ENCODE data around the gene DUSP15.

The DUSP15 gene

DNA sequence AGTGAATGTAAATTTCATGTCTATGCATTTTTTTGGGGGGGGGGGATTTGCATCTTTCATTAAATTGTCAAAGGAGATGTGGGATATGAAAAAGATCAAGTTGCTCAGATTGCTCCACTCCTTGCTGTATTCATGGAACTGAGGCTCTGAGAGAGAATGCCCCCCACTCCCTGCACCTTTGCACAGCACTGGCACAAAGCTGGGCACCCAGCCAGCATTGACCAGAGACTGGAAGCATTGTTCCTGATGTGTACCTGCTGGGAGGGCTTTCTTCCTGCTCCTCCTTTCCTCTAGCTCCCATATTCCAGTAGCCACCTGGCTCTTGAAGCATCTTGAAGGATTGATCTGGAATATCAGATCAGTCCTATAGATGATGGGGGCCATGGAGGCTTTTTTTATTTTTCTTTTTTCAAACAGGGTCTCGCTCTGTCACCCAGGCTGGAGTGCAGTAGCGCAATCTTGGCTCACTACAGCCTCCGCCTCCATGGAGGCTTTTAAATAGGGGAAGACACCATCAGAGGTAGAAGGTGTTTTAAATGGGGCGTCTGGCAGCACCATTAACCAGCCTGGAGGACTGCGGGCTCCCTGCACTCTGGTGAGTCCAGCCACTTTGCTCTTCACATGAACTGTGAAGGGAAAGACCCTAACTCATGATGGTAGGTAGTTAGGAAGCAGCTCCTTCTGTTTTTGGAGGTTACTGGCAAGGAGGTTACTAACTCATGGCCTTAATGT, 10.9 kb downstream of the DUSP15 start:
- no peak for DNase-seq

GRCh38 chr20:31858760-31859083, 11.6 kb downstream of the DUSP15 start:
- DNase-seq, result no peak

GRCh38 chr20:31857861-31858759, 12.2 kb downstream of the DUSP15 start:
- DNase-seq, result no peak

GRCh38 chr20:31856516-31856915, 13.8 kb downstream of the DUSP15 start:
- DNase-seq, result no peak

- DNase-seq, result no peak
Observed at GRCh38 chr20:31853481-31853880, 16.8 kb downstream of the DUSP15 start.

DNA sequence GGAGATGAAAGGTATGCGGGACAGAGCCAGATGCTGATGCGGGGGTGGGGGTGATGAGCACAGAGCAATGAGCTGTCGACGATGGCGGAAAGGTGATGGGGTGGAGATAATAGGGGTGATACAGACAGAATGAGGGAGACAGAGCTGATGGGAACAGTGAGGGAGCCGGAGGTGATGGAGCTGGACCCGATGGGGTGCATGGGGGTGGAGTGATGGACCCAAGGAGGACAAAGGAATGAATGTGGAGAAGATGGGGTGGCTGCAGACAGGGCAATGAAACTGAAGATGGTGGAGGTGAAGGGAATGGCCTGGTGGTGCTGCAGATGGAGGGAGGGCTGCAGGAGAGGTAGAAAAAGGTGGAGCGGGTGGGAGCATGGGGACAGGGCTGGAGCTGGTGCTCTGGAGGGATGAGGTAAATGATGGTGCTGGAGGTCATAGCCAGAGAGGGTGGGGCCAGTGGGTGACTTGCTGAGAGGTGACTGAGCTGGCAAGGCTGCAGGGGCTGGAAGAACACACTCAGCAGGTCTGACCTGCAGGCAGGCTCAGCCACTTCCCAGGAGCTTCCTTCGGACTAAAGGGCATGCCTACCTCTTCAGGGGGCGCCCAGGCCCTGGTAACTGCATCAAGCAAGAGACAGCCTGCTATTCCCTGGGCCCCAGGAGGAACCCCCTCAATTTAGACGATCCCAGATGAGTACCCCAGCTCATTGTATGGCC, 18.9 kb downstream of the DUSP15 start:
- no peak for DNase-seq

DNA sequence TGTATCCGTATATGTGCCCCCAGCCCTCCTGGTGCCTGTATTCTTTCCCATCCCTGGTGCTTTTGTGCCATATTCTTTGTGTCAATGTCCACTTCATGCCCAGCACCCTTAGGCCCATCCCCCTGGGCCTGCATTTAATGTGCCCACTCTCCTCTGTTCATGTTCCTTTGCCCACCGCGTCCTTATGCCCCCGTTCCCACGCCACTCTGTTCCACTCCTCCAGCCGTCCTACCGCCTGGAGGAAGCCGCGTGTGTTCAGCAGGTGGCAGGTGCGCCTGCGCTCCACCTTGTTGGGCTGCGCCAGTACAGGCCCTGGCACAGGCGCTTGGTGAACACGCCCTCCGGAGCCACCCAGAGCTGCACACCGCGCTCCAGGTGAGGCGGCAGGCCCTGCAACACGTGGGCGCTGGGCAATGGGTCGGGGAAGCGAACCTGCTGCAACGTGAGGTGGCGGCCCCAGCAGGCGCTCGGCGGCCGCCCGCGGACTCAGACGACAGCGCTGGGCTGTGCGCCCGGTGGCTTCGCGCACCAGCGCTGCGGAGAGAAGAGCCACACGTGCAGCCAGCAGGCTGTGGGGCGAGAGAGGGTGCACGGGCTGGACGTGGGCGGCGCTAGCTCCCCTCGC, 20.9 kb downstream of the DUSP15 start:
- no peak for DNase-seq

DNA sequence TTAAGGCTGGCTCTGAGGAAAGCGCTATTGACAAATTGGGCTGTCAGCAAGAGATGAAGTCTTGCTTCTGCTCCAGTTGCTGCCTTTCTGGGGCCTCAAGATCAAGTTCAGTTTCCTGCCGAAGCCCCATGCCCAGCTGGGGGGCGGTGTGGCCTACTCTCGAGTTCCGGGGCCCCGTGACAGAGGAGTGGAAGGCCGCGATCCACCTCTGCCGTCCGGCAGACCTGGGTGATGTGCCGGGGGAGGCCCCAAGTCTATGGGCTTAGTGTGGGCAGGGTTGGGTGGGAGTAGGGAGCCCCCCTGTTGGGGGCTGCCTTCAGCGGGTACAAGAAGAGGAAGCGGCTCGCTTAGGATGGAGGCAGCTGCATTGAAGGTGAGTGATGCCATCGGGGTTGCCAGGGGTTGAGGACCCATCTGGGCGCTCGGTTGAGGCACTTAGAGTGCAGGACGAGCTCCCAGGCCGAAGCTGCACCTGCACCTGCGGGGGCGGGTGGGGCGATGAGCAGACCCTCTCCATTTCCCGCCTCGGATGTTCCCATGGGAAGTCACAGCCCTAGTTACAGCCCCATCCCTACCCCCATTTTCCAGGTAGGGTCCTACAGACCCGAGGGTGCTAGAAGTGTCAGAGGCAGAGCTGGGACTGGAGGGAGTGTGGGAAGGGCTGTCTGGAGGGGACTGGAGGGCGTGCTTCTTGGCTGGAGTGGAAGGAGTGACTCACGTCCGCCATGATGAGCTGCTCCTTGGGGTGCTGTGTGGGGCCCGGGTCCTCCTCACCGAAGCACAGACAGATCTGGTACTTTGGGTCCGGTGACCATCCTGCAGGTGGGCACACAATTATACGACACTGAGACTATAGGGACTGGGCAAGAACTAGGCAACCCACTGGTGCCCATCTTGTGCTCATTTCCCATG, 22.0 kb downstream of the DUSP15 start:
- no peak for DNase-seq

DNA sequence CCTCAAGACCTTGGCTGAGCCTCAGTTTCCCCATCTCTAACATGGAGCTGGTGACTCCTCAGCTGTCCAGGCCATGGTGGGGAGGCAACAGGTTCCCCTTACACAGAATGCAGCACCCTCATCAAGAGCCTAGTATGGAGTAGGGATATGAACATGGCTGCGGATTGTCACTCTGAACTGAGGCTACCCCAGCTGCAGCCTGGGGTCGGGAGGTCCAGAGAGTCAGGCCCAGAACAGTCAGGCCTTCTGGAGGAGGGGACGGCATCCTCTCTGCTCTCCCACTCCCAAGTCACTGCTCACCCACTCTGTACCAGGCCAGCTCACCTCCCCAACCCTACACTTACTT, 23.6 kb downstream of the DUSP15 start:
- no peak for DNase-seq

DNA sequence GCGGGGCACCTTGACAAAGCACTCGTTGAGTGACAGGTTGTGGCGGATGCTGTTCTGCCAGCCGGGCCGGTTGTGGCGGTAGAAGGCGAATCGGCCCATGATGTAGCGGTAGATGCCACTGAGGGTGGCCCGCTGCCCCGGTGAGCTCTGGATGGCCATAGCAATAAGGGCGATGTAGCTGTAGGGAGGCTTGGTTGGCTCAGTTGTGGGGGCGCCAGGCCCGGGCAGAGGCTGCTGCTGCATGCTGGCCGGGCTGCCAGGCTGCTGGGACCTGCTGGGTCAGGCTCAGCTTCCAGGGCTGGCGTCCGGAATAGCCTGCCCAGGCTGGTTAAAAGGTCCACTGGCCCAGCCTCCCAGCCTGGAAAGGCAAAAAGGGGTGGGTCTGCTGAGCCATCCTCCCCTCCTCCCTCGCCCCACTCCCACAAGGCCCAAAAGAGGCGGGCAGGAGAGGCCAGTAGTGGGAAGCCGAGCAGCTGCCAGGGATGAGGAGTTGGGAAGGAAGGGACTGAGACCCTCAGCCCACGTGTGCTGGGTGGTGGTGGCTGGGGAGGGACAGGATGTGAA, 24.9 kb downstream of the DUSP15 start, which contains the start of gene FOXS1:
Gene FOXS1, minus strand, starts transcription at position 305 of the 564 bp plus-strand sequence. Its CDS starts 62 bp downstream, at position 243.
- DNase-seq, result no peak

- DNase-seq, result no peak
Observed at GRCh38 chr20:31844737-31845299, 25.5 kb downstream of the DUSP15 start.

DNA sequence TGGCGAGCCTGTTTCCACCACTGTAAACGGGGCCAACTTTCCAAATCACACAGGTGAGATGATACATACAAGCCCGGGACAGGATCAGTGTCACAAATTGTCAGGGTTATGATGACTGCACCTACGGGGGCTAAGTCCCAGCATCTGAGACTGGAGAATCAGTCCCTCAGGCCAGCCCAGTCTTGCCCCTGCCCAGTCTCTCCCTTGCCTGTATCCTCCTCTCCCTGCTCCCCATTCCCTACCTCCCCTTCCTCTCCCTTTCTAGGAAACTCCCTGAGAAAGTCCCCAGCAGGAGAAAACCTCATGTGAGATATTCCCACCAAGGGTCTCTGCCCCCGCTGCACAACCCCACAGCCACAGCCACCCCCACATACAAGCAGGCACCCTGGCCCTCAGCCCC, 26.4 kb downstream of the DUSP15 start:
- DNase-seq, result no peak

GRCh38 chr20:31843288-31843687, 27.0 kb downstream of the DUSP15 start:
- no peak for DNase-seq

GRCh38 chr20:31842471-31843157, 27.7 kb downstream of the DUSP15 start:
- DNase-seq, result no peak

- no peak for DNase-seq
Observed at GRCh38 chr20:31841928-31842327, 28.4 kb downstream of the DUSP15 start.

DNA sequence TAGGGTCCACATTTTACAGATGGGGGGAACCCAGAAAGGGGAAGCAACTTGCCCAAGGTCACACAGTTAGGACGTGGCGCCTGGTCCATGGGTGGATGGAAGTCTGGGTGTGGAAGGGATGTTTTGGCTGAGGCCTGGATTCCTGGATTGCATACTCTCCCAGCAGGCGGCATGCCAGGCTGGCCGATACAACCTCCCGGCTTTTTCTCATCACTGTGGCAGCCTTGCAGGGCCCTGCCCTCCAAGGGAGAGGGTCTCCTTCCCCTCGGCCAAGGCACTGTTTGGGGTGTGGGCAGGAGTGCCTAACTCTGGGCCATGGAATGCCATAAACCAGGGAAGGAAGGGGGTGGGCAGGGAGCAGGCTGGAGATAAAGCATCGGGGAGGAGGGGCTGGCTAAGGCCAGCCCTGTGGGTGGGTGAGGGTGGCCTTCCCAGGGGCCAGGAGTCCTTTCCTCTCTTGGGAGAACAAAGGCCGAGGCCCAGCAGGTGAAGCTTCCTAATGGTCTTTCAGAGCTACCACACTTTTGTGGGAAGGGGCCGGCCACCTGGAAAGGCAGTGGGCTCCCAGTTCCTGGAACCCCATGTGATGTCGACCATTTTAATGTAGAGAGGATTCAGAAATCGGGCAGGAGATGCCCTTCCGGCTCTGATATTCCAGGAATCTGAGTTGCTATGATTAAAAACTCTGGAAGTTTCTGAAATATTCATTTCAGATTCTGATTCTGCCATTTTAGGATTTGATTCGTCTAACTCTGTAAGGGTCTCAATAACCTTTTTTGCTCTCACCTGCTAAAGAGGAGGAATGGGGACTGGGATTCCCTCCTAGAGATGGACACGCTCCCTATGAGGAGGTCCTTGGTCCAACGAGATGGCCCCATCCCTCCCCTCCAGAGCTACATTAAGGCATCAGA, 29.2 kb downstream of the DUSP15 start:
- DNase-seq, result no peak

DNA sequence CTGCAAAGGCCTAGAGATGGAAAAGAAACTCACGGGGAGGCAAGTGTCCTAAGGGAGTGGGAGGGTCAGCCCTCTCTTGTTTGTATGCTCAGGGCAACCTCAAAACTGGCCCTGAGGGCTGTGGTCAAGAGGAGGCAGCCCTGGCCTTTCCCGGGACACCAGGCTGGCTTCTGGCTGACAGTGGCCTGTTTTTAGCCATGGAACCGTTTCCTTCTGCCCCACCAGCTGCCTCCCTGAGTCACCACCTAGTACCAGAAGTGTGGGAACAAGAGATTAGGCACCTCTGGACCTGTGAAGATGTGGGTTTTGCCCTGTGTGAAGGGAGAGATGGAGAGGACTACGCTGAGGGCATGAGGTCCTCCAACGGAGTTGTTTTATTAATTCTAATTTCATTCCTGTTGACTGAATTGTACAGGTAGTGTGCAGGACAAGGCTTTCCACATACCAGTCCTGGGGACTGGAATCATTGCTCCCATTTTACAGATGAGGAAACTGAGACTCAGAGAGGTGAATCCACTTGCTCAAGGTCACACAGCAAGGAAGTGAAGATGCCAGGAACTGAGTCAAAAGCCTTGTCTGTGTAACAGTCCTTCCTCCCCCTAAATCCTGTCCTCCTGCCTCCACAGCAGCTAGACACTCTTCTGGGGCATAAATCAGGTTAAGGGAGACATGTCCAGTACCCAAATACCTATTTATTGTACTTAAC, 30.4 kb downstream of the DUSP15 start:
- DNase-seq, result no peak

DNA sequence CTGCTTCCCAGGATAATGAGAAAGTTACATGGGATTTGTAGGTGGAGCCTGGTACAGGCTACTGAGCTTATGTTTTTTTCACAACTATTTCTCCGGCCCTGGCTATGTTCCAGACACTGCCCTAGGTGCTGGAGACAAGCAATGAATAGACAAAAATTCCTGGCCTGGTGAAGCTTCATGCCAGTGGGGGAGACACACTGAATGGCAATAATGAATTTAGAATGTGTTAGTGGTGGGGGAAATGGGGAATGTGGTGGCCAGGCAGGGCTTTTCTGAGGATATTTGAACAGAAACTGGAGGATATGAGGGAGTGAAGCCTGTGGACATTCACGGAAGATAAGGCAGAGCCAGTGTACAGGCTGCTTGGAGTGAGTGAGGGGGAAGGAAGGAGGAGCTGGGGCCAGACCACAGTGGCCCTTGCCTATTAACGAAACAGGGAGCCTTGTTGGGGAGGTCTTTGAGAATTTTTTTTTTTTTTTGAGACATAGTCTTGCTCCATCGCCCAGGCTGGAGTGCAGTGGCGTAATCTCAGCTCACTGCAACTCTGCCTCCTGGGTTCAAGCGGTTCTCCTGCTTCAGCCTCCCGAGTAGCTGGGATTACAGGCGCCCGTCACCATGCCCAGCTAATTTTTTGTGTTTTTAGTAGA, 31.6 kb downstream of the DUSP15 start:
- DNase-seq, result no peak
